Keratinocyte (primary cell): ENCODE measurements around the gene TMEM127. TPM values are rescaled to one million over a fixed set of nuclear protein-coding genes. Genes with fewer than 3 reads are reported as not detected.

Experiments
- DNase-seq: peaks from one replicate; pipeline ENCODE4 v3.0.0-alpha.2; 2011; ENCODE audit warnings: low read depth, missing footprints, low spot score
- FAIRE-seq: peaks from 2 replicates; lab custom pipeline; 2011; peaks lifted over from hg19 to GRCh38; lab: Jason Lieb, UNC
- H2AFZ ChIP-seq: 2 replicates; pipeline ENCODE4 v1.6.0; 2012; ENCODE audit warnings: low read length, control low read depth, inconsistent platforms; ENCODE audit not compliant: control insufficient read depth
- H3K27ac ChIP-seq: 2 replicates; pipeline ENCODE4 v1.5.1; 2011; ENCODE audit warnings: low read length; ENCODE audit not compliant: control insufficient read depth, insufficient read depth
- H3K27me3 ChIP-seq: 3 replicates; pipeline ENCODE4 v1.6.0; 2011; ENCODE audit warnings: low read length; ENCODE audit not compliant: control insufficient read depth, insufficient read depth; ENCODE audit errors: extremely low read depth
- H3K36me3 ChIP-seq, 2 experiments: 2 replicates in 1 of 2; 3 replicates in 1 of 2; pipeline ENCODE4 v1.5.1; 2011; ENCODE audit warnings: low read length in 2 of 2, mild to moderate bottlenecking in 1 of 2; ENCODE audit not compliant: control insufficient read depth in 2 of 2, insufficient read depth in 2 of 2; ENCODE audit errors: extremely low read depth in 1 of 2
- H3K4me1 ChIP-seq: 3 replicates; pipeline ENCODE4 v1.5.1; 2011; ENCODE audit warnings: low read length; ENCODE audit not compliant: control insufficient read depth, insufficient read depth; ENCODE audit errors: extremely low read depth
- H3K4me2 ChIP-seq: 3 replicates; pipeline ENCODE4 v1.6.0; 2011; ENCODE audit warnings: low read depth, low read length; ENCODE audit not compliant: control insufficient read depth, insufficient read depth; ENCODE audit errors: extremely low read depth
- H3K4me3 ChIP-seq, 3 experiments: fragments of 200-600 bp in 1 of 3; sonication (generic) in 1 of 3; 2 replicates in 2 of 3; 3 replicates in 1 of 3; pipeline ENCODE4 v1.5.1; 2011 to 2016; ENCODE audit warnings: low read length in 3 of 3, mild to moderate bottlenecking in 3 of 3, control low read depth in 2 of 3, inconsistent platforms in 1 of 3, low read depth in 1 of 3, mixed read lengths in 1 of 3, mixed run types in 1 of 3, moderate library complexity in 1 of 3; ENCODE audit not compliant: control insufficient read depth in 2 of 3, insufficient read depth in 2 of 3; ENCODE audit errors: extremely low read depth in 1 of 3
- H3K79me2 ChIP-seq: 2 replicates; pipeline ENCODE4 v1.6.0; 2012; ENCODE audit warnings: low read length; ENCODE audit not compliant: control insufficient read depth, insufficient read depth
- H3K9ac ChIP-seq: 3 replicates; pipeline ENCODE4 v1.6.0; 2011; ENCODE audit warnings: low read length; ENCODE audit not compliant: control insufficient read depth, insufficient read depth; ENCODE audit errors: extremely low read depth
- H3K9me1 ChIP-seq: 3 replicates; pipeline ENCODE4 v1.6.0; 2011; ENCODE audit warnings: low read length; ENCODE audit not compliant: control insufficient read depth, insufficient read depth; ENCODE audit errors: extremely low read depth
- H3K9me3 ChIP-seq: 2 replicates; pipeline ENCODE4 v1.5.1; 2012; ENCODE audit warnings: low read depth, low read length; ENCODE audit not compliant: control insufficient read depth
- H4K20me1 ChIP-seq: 3 replicates; pipeline ENCODE4 v1.6.0; 2011; ENCODE audit warnings: low read length; ENCODE audit not compliant: control insufficient read depth, insufficient read depth; ENCODE audit errors: extremely low read depth
- CTCF ChIP-seq, 3 experiments: IDR thresholded peaks in 1 of 3; conservative IDR thresholded peaks in 1 of 3; optimal IDR thresholded peaks in 1 of 3; 2 replicates in 2 of 3; 3 replicates in 1 of 3; pipeline versions ENCODE3 to v1.5.1; 2011; ENCODE audit warnings: low read length in 3 of 3, mild to moderate bottlenecking in 3 of 3, moderate library complexity in 2 of 3, control low read depth in 1 of 3, inconsistent platforms in 1 of 3; ENCODE audit not compliant: insufficient read depth in 2 of 3; ENCODE audit errors: extremely low read depth in 1 of 3
- EZH2 ChIP-seq: IDR thresholded peaks from one replicate; pipeline ENCODE4 v1.6.1; 2012; ENCODE audit warnings: inconsistent platforms, mild to moderate bottlenecking, low read length, moderate library complexity
- dilution Hi-C: fragments of 300-500 bp; cut with MboI; formaldehyde crosslinking; loops from one replicate; pipeline ENCODE4 v1.7.0; 2020; ENCODE audit warnings: low sequenced_read_pairs; ENCODE audit not compliant: extremely low pct_ligation_motif_present
- polyA plus RNA-seq, 5 experiments: library from polyadenylated mRNA; depleted of rRNA in 3 of 5; stranded (reverse) in 3 of 5; stranded (forward) in 1 of 5; unstranded in 1 of 5; fragments of >200 nt; gene quantifications; 1 replicate in 1 of 5; 2 replicates in 3 of 5; 3 replicates in 1 of 5; pipeline versions ENCODE4 v1.2.1 to v1.2.3, GENCODE V29; 2011 to 2012; ENCODE audit warnings: missing spikeins in 2 of 5, low read depth in 1 of 5, low replicate concordance in 1 of 5

Gene TMEM127
- polyA plus RNA-seq, 1 donor (not counting 4 experiments of a cell fraction or from before 2014, with no cell fraction given), result 30.8 TPM

GRCh38 chr2:96202152-96202854, 63.5 kb downstream of the TMEM127 start:
- peaks cover 98% of the 10 kb centered on the region for H3K79me2 ChIP-seq
- H3K4me3 ChIP-seq, result no peak overlapping the region
- peaks cover 5% of the 10 kb centered on the region for H4K20me1 ChIP-seq
- FAIRE-seq (no peak), DNase-seq (no peak)
- H3K36me3 ChIP-seq, result no peaks in the 10 kb centered on the region
- dilution Hi-C loops, result no loop called here
- H3K27me3 ChIP-seq, result no peaks in the 10 kb centered on the region
- H3K9me1 ChIP-seq, result peaks cover 2% of the 10 kb centered on the region
- no peak overlapping the region for H3K9ac ChIP-seq
- no peak overlapping the region for H3K27ac ChIP-seq
- no peak overlapping the region for H2AFZ ChIP-seq
- H3K4me1 ChIP-seq, result peaks cover 66% of the 10 kb centered on the region
- TF ChIP-seq CTCF (optimal IDR thresholded peaks at IDR 0.05 in 1 of 3, IDR thresholded peaks at IDR 0.05 in 1 of 3, conservative IDR thresholded peaks at IDR 0.05 in 1 of 3; ENCODE audit: extremely low read depth in 1 of 3, insufficient read depth in 2 of 3, low read length in 3 of 3) (no peak), EZH2 (no peak)
- H3K9me3 ChIP-seq, result no peaks in the 10 kb centered on the region
- peak overlapping the region; percentile 85 for H3K4me2 ChIP-seq

- H3K9me1 ChIP-seq, result peaks cover 2% of the 10 kb centered on the region
- FAIRE-seq (no peak), DNase-seq (no peak)
- no peaks in the 10 kb centered on the region for H3K36me3 ChIP-seq
- no peaks in the 10 kb centered on the region for H3K9me3 ChIP-seq
- H3K27me3 ChIP-seq, result no peaks in the 10 kb centered on the region
- H3K4me1 ChIP-seq, result peaks cover 58% of the 10 kb centered on the region
- no peak overlapping the region for H3K9ac ChIP-seq
- no peak overlapping the region for H3K27ac ChIP-seq
- peaks cover 98% of the 10 kb centered on the region for H3K79me2 ChIP-seq
- peaks cover 2% of the 10 kb centered on the region for H4K20me1 ChIP-seq
- dilution Hi-C loops, result no loop called here
- no peak overlapping the region for H3K4me2 ChIP-seq
- H3K4me3 ChIP-seq, result no peak overlapping the region
- H2AFZ ChIP-seq, result no peak overlapping the region
- TF ChIP-seq EZH2, result no peak
- no peak for TF ChIP-seq CTCF (optimal IDR thresholded peaks at IDR 0.05 in 1 of 3, IDR thresholded peaks at IDR 0.05 in 1 of 3, conservative IDR thresholded peaks at IDR 0.05 in 1 of 3; ENCODE audit: extremely low read depth in 1 of 3, insufficient read depth in 2 of 3, low read length in 3 of 3)
These were observed 64.5 kb downstream of the TMEM127 start for GRCh38 chr2:96201338-96201737.
